Measurements from ENCODE around the gene EDRF1. TPM values are rescaled to one million over a fixed set of nuclear protein-coding genes. Genes with fewer than 3 reads are reported as not detected.

The EDRF1 gene
- total RNA-seq, 6 donors from 2014 or later: 12.0 to 47.1 (median 19.4) TPM

DNA sequence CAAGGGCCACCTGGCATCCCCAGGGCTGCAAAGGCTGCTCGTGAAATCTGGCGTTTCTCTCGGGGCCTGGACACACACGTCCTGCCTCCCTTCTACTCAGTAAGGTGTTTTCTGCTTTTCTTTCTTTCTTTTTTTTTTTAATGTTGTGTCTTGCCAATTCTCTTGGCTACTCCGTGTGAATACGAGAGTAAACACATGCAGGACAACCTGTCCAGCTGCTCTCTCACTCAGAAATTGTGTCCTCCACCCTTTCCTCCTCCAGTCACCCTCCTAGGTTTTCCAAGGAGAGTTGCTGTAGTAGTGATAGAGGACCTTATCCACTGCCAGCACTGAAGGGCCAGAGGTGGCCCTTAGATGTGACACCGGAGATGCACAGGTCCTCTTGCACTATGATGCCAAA lies 35.7 kb upstream of the EDRF1 start:
- WGBS, 2 donors: 71 to 79% methylated on average over 7 of the region's 7 CpGs
- Histone ChIP-seq H3K27me3 (no peaks in the 10 kb centered on the region), H3K36me3 (no peaks in the 10 kb centered on the region), H3K4me1 (no peaks in the 10 kb centered on the region), H3K9me3 (no peaks in the 10 kb centered on the region), H3K27ac (no peak overlapping the region), H3K4me3 (no peak overlapping the region)
- TF ChIP-seq, protein P1, sequence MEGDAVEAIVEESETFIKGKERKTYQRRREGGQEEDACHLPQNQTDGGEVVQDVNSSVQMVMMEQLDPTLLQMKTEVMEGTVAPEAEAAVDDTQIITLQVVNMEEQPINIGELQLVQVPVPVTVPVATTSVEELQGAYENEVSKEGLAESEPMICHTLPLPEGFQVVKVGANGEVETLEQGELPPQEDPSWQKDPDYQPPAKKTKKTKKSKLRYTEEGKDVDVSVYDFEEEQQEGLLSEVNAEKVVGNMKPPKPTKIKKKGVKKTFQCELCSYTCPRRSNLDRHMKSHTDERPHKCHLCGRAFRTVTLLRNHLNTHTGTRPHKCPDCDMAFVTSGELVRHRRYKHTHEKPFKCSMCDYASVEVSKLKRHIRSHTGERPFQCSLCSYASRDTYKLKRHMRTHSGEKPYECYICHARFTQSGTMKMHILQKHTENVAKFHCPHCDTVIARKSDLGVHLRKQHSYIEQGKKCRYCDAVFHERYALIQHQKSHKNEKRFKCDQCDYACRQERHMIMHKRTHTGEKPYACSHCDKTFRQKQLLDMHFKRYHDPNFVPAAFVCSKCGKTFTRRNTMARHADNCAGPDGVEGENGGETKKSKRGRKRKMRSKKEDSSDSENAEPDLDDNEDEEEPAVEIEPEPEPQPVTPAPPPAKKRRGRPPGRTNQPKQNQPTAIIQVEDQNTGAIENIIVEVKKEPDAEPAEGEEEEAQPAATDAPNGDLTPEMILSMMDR (IDR thresholded peaks at IDR 0.05): no peak
- TF ChIP-seq EP300 (IDR thresholded peaks at IDR 0.05): no peak
- no peak for TF ChIP-seq POLR2A (IDR thresholded peaks at IDR 0.05)
- TF ChIP-seq POLR2AphosphoS5 (IDR thresholded peaks at IDR 0.05): no peak
- ATAC-seq (ENCODE audit: low FRiP score in 2 of 2): no peak
- no peak for DNase-seq

DNA sequence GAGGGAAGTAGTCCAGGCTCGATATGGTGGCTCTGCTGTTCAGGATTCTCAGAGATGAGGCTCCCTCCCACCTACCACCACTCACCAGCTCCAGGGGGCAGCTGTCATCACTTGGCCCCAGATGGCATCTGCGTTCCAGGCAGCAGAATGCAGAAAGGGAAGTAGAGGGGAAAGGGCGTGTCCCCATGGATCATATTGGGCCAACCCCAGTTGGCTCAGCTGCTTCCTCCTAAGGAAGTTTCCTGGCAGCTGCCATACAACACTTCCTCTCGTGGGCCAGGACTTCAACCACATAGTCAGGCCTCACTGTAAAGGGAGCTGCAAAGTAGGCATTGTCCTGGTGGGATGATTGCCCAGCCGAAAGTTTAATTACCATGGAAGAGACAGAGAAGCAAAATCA lies 34.9 kb upstream of the EDRF1 start:
- no peaks in the 10 kb centered on the region for H3K27me3 ChIP-seq

DNA sequence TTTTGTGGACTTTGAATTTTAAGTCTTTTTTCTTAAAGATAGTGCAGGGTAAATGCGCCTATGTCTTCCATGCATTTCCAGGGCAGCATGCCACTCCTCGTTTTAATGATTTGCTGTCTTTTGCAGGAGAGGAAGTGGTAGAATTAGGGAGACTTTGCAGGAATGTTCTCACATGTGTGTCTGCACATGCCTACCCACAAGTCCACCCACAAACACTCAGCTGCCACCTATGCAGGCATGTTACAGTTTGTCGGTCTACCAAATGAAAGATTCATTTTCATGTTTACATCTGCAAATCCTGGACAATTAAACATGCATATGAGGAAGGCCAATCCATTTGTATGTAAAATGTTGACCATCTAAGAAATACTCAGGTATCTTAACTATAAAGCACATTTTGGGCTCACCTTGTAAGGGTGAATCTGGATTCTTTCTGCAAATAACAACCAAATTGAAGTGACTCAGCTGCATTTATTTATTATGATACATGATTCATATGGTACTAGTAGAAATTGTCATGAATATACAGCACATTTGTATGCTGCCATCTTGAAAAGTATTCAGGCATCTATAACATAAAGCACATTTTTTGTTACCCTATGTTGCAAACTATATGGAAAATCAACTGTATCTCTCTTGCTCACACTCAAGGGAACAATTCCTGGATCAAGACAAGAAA lies 31.9 kb upstream of the EDRF1 start:
- DNase-seq: no peak
- no peak overlapping the region for H3K4me3 ChIP-seq
- H3K36me3 ChIP-seq: no peaks in the 10 kb centered on the region
- 64 to 67% methylated on average over 3 of the region's 3 CpGs for WGBS, 2 donors
- no peaks in the 10 kb centered on the region for H3K4me1 ChIP-seq
- no peak overlapping the region for H3K27ac ChIP-seq
- H3K9me3 ChIP-seq: no peaks in the 10 kb centered on the region
- ATAC-seq (ENCODE audit: low FRiP score in 2 of 2): no peak
- no peaks in the 10 kb centered on the region for H3K27me3 ChIP-seq
- no peak for TF ChIP-seq POLR2AphosphoS5 (IDR thresholded peaks at IDR 0.05)

More for the DNA sequence above, 34.9 kb upstream of the EDRF1 start:
- H3K27ac ChIP-seq: no peak overlapping the region
- DNase-seq (no peak), ATAC-seq (ENCODE audit: low FRiP score in 2 of 2) (peak in 1 of 2 donors; percentile 52)
- H3K9me3 ChIP-seq: no peaks in the 10 kb centered on the region
- no peak overlapping the region for H3K4me3 ChIP-seq
- 54 to 59% methylated on average over 4 to 5 of the region's 5 CpGs for WGBS, 2 donors
- no peaks in the 10 kb centered on the region for H3K36me3 ChIP-seq
- no peak for TF ChIP-seq POLR2A (IDR thresholded peaks at IDR 0.05)
- no peak for TF ChIP-seq EP300 (IDR thresholded peaks at IDR 0.05)
- TF ChIP-seq POLR2AphosphoS5 (IDR thresholded peaks at IDR 0.05): no peak
- TF ChIP-seq, protein P1 (IDR thresholded peaks at IDR 0.05): no peak
- no peaks in the 10 kb centered on the region for H3K4me1 ChIP-seq

DNA sequence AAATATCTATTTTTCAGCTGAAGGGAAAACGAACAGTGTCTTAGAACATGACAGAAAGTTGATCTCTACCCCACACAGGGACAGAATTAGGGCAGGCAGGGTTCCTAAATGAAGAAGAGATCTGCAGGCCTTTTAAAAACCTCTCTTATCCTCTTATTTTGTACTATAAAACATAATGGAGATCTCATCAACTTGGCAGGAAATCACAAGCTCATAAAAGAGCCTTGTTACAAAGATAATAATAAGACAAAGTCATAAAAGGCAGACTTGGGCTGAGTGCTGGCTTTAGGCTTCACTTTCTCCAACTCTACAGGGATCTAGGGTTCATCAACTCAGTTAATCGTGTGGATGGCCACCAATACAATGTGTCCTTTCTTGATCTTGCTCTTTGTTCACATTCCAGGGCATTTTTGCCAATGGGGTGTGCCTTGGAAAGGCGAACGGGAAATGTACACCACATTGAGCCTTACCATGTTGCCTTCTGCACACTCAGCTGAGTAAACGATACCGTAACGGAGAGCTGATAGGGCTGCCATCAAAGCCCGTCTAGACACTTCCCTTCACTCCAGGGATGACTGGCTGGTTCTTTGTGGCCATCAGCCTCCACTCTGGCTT lies 29.4 kb upstream of the EDRF1 start:
- no peaks in the 10 kb centered on the region for H3K9me3 ChIP-seq
- TF ChIP-seq EP300 (IDR thresholded peaks at IDR 0.05) (no peak), POLR2AphosphoS5 (IDR thresholded peaks at IDR 0.05) (no peak), POLR2A (IDR thresholded peaks at IDR 0.05) (no peak)
- TF ChIP-seq, protein P1 (IDR thresholded peaks at IDR 0.05): no peak
- no peaks in the 10 kb centered on the region for H3K27me3 ChIP-seq
- ATAC-seq (ENCODE audit: low FRiP score in 2 of 2) (no peak), DNase-seq (no peak)
- H3K27ac ChIP-seq: no peak overlapping the region
- peaks cover 0 to 3% (median 0%) of the 10 kb centered on the region in 4 donors for H3K4me1 ChIP-seq
- H3K36me3 ChIP-seq: no peaks in the 10 kb centered on the region
- H3K4me3 ChIP-seq: no peak overlapping the region
- WGBS, 2 donors: 84 to 88% methylated on average over 8 of the region's 8 CpGs

DNA sequence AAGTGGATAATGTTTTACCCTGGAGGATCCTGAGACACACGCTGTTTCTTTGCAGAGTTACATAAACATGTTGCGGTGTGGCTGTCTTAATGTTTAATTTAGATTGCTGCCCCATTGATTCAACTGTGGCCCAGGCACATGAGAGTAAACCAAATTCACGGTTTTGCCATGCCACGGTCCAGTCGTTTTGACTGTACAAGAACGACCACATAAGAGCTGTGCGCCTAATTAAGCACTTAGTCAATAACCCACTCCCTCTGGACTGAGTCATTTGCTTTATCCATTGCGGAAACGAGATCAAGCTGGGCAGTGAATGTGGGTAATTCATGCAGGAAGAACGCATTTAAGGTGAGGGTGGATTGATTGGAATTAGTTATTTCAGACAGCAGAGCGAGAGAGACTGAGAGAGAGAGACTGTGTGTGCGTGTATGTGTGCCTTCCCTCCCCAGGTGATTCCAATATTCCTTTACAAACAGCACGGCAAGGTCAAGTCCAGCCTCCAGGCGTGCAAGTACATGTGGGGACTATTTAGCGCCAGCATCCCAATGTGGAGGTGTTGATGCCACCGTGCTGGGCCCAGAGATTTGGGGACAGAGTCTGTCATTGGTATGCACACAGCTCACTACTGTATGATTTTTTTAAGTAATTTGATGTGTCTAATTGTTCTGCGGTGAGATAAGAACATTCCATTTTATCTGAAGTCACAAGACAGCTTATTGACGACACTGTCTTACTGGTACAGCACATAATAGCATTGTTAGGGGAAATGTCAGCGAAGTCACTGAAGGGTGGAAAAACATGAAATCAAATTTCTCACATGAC lies 28.1 kb upstream of the EDRF1 start:
- Histone ChIP-seq H3K4me3 (no peak overlapping the region), H3K27ac (no peak overlapping the region), H3K4me1 (peaks cover 0 to 3% (median 0%) of the 10 kb centered on the region in 4 donors), H3K27me3 (no peaks in the 10 kb centered on the region), H3K9me3 (no peaks in the 10 kb centered on the region), H3K36me3 (no peaks in the 10 kb centered on the region)
- DNase-seq (no peak), ATAC-seq (ENCODE audit: low FRiP score in 2 of 2) (no peak)
- WGBS, 2 donors: 75 to 82% methylated on average over 19 of the region's 19 CpGs
- no peak for TF ChIP-seq POLR2A (IDR thresholded peaks at IDR 0.05)
- no peak for TF ChIP-seq POLR2AphosphoS5 (IDR thresholded peaks at IDR 0.05)
- TF ChIP-seq EP300 (IDR thresholded peaks at IDR 0.05): no peak
- TF ChIP-seq, protein P1 (IDR thresholded peaks at IDR 0.05): no peak

Data from upper lobe of left lung (tissue), 6 donors.